ENCODE data around the gene SMAD4. TPM values are rescaled to one million over a fixed set of nuclear protein-coding genes. Genes with fewer than 3 reads are reported as not detected.

Gene SMAD4
- polyA plus RNA-seq, 1 donor, result 184 TPM

GRCh38 chr18:51017140-51017879, 12.7 kb upstream of the SMAD4 start:
- DNase-seq, result no peak

- DNase-seq, result no peak
Observed at GRCh38 chr18:51020536-51020935, 9.5 kb upstream of the SMAD4 start.

GRCh38 chr18:51021226-51021965, 8.6 kb upstream of the SMAD4 start:
- DNase-seq, result no peak

GRCh38 chr18:51025512-51025911, 4.5 kb upstream of the SMAD4 start:
- no peak for DNase-seq

GRCh38 chr18:51028201-51028805, 1.7 kb upstream of the SMAD4 start:
- no peak for DNase-seq

- DNase-seq, result no peak
Observed at GRCh38 chr18:51029378-51029693, 677 bp upstream of the SMAD4 start.

DNA sequence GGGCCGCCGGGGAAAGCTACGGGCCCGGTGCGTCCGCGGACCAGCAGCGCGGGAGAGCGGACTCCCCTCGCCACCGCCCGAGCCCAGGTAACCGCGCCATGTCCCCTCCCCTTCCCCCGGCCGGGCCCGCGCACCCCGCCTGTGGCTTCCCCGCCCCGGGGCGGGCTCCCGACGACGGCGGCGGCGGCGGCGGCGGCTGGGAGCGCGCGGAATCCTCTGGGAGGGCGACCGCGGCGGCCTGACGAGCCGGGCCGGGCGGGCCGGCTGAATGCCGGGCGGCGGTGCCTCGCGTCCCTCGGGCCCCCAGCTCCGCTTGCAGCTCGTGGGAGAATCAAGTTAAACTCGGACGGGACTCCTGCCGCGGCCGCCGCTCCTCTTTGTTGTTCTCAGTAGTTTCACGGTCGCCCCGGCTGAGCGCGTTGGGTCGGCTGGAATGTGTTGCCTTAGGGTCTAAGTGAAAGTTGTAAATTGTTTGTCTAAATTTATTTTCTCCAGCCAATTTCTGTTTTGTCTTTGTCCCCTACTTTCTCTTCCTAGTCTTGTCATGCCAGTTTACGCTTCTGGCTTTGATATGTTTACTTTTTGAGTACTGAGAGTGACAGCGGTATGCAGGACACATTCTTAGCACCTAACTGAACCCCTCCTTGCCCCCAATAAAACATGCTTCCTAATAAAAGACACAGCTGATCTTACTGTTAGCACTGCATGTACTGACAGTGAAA, 685 bp downstream of the SMAD4 start:
- DNase-seq, result peak; percentile 75

- DNase-seq, result no peak
Observed at GRCh38 chr18:51032193-51032592, 2.2 kb downstream of the SMAD4 start.

DNA sequence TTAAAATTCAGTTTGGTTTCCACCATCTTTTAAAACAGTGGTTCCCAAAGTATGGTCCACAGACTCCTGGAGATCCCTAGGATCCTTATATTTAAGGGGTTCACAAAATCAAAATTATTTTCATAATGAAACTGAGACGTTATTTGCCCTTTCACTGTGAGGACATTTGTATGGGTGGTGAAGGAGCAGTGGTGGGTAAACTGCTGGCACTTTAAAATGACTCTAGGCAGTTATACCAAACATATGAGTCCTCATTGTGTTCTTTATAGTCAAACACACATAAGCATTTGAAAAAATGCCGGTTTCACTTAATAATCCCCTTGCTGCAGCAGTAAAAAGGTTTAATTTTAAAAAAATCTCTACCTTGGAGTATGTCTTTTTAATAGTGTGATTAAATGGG, 7.2 kb downstream of the SMAD4 start:
- DNase-seq, result no peak

- DNase-seq, result no peak
Observed at GRCh38 chr18:51038110-51038509, 8.1 kb downstream of the SMAD4 start.

DNA sequence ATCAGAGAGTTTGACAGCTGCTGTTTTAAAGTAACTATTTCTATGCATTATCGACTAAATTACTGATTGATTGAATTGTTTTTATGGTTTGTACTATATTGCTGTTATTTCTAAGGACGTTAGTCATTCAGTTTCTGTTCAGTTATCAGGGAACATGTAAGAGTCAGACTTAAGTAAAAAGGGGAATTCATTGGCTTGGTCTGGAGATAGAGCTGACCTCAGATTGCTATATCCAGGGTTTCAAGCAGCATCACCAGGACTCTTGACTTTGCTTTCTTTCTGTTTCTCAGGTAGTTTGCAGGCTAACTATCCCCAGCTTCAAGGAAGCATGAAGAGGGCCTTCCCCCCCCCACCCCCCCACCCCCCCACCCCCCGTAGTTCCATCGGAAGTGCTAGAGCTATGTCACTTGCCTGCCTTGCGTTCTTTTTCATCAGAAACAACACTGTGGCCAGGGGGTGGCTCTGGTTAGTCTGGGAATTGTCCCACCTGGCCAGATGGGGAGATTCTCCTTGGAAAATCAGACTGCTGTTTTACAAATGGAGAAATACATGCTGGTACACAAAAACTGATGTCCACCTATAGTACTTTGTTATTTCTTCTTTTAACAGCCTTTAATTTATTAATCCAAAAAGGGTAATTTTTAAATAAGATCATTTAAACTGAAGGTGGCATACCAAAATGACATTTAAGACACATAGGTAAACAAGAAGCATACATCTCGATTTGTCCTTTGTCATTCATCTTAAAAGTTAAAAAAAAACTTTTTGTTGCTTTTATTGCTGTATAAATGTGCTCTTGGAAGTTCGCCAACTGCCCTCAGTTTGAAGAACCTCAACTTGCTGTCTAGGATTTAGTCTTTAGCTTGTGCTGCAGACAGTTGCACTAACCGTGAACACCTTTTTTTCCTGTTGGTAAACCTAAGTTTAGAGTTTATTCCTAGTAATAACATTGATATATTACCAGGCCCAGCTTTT, 9.4 kb downstream of the SMAD4 start:
- no peak for DNase-seq

DNA sequence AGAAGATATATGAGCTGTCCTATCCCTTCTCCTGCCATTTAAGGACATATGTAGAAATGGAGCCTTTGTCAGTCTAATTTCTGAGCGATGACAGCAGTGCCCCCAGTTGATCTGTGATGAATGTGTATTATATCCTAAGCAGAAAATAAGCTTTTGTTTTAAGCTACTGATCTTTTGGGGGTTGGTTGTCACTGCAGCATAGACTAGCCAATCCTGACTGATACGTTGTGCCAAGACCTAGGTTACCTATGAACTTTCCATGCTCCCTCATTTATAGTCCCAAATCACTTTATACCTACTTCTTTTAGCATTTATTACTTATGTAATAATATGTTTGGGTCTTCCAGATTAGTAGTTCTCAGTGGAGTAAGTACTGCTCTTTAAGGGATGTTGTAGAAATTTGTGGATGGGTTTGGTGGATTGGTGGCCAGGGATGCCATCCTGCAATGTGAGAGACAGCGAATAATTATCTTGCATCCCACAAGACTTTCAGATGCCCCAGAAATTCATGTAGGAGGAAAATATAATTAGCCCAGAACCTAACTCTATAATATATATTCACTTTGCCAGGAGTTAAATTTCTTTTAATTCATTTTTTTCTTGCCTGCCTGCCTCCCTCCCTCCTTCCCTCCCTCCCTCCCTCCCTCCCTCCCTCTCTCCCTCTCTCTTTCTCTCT, 11.8 kb downstream of the SMAD4 start:
- no peak for DNase-seq

DNA sequence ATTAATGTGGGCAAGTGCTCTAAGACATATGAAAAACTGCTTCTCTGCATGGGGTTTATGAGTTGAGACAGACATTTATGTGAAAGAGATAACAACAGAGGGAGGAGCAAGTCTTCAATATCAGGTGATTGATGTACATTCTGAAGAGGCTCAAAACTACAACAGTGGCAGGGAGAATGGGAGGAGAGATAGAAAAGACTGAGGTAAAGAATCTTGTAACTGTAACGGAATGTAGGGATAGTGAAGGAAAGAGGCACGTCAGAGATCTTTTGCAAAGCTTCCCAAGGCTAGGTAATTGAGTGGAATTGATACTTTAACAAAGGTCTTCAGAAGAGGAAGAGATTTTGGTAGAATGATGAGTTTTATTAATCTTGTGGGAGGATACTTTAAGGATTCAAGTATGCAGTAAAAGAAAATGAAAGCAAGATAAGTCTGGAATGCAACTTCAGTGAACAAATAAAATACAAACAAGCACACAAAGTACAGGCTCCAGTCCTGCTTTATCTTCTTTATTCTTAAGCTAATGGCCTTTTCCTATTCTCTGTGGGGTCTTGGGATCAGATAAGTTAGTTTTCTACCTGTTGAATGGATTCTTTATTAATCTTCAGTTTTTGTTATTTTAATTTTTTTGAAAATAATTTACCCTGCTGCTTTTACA, 15.0 kb downstream of the SMAD4 start:
- no peak for DNase-seq

DNA sequence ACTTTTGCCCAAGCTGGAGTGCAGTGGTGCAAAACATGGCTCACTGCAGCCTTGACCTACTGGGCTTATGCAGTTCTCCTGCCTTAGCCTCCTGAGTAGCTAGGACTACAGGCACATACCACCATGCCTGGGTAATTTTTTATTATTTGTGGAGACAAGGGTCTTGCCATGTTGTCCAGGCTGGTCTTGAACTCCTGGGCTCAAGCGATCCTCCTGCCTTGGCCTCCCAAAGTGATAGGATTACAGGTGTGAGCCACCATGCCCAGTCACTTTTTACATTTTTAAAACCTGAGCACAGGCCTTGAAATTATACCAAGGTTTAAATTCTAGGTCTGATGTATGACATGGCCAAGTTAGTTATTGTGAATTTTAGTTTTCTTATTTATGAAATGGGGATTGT, 18.2 kb downstream of the SMAD4 start:
- no peak for DNase-seq

- DNase-seq, result no peak
Observed at GRCh38 chr18:51049137-51049536, 19.1 kb downstream of the SMAD4 start.

DNA sequence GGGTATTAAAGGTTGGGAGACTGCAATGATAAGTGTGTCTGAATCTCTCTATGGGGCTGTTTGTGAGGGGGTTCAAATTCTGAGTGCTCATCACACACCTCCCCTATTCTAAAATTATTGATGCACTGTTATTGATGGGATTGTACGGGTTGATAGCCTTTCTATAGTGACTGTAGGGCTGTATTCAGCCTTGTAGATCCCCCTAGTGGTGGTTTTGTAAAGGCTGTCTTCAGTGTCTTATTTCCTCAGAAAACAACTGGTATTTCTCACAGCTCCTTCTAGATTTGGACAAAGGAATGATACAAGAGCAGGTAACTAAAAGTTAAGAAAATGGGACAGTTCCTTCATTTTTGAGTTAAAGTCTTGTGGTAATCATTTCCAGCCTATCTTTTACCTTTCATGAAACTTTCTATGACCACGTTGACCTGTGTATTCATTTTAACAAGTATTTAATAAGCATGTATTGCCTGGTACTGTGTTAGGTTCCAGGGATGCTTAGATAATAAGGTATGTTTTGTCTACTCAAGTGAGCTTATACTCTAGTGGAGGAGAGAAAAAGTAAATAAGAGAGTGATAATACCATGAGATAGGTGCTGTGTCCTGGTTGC, 21.2 kb downstream of the SMAD4 start:
- no peak for DNase-seq

GRCh38 chr18:51053814-51054213, 23.8 kb downstream of the SMAD4 start:
- no peak for DNase-seq

DNA sequence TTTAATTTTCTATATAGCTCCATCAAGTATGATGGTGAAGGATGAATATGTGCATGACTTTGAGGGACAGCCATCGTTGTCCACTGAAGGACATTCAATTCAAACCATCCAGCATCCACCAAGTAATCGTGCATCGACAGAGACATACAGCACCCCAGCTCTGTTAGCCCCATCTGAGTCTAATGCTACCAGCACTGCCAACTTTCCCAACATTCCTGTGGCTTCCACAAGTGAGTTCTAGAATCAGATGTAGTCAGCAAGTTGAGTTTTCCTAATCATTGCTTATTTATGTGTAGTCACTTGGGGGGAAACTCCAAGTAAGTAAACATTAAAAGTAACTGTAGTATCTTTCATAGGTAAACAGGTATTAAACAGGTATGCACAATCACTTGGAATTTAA, 24.8 kb downstream of the SMAD4 start:
- DNase-seq, result no peak

DNA sequence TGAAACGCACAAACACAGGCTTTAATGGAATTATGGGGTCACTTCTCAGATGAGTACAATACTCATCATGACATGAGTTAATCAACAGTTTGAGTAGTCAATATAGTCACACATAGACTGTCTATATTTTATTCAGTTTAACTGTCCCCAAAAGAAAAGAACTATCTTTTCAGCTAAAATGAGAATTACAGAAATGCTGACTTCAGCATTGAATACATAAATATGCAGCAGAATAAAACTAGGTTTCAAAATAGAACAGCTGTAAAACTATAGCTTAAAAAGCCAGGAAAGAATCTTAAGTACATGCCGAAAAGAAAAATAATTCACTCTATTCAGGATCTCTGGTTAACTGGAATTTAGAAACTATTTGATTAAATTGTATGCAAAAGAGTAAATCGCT, 30.0 kb downstream of the SMAD4 start:
- DNase-seq, result no peak

GRCh38 chr18:51064256-51064655, 34.2 kb downstream of the SMAD4 start:
- no peak for DNase-seq

Measured in left kidney (tissue), 2 donors.